AG08395 (cell line): Measurements from ENCODE around the gene MOBP.

Source experiments
- DNase-seq: peaks from one replicate; pipeline ENCODE4 v3.0.0; 2012; ENCODE audit warnings: mixed read lengths, low spot score

MOBP gene

GRCh38 chr3:39499651-39500273, 32.3 kb downstream of the MOBP start:
- no peak for DNase-seq

GRCh38 chr3:39501059-39501458, 33.6 kb downstream of the MOBP start:
- no peak for DNase-seq

- no peak for DNase-seq
Observed at GRCh38 chr3:39501968-39502837, 34.7 kb downstream of the MOBP start.

GRCh38 chr3:39502838-39503145, 35.3 kb downstream of the MOBP start:
- no peak for DNase-seq

- DNase-seq: no peak
Observed at GRCh38 chr3:39505866-39506742, 38.6 kb downstream of the MOBP start.

- no peak for DNase-seq
Observed at GRCh38 chr3:39506863-39507262, 39.4 kb downstream of the MOBP start.

- no peak for DNase-seq
Observed at GRCh38 chr3:39513791-39514369, 46.4 kb downstream of the MOBP start.

- DNase-seq: no peak
Observed at GRCh38 chr3:39515681-39516441, 48.4 kb downstream of the MOBP start.

GRCh38 chr3:39519103-39519502, 51.6 kb downstream of the MOBP start:
- DNase-seq: no peak

GRCh38 chr3:39519554-39520288, 52.2 kb downstream of the MOBP start:
- DNase-seq: no peak

GRCh38 chr3:39521456-39521855, 54.0 kb downstream of the MOBP start:
- no peak for DNase-seq

GRCh38 chr3:39524107-39524506, 56.6 kb downstream of the MOBP start:
- no peak for DNase-seq

- DNase-seq: no peak
Observed at GRCh38 chr3:39528844-39529243, 61.4 kb downstream of the MOBP start.

GRCh38 chr3:39529577-39529976, 62.1 kb downstream of the MOBP start:
- no peak for DNase-seq

- no peak for DNase-seq
Observed at GRCh38 chr3:39531066-39531465, 63.6 kb downstream of the MOBP start.

GRCh38 chr3:39531665-39532064, 64.2 kb downstream of the MOBP start:
- DNase-seq: no peak

GRCh38 chr3:39532777-39533176, 65.3 kb downstream of the MOBP start:
- no peak for DNase-seq

- no peak for DNase-seq
Observed at GRCh38 chr3:39533226-39533625, 65.7 kb downstream of the MOBP start.

- no peak for DNase-seq
Observed at GRCh38 chr3:39540162-39540921, 72.9 kb downstream of the MOBP start.

GRCh38 chr3:39541442-39541841, 74.0 kb downstream of the MOBP start:
- DNase-seq: no peak
